ENCODE data around the gene TMEM132D. TPM values are rescaled to one million over a fixed set of nuclear protein-coding genes. Genes with fewer than 3 reads are reported as not detected.
"Not testable (repeated sequence)": the region's sequence is repeated elsewhere in the genome, so short reads cannot be mapped to it uniquely, and the experiment has no call there.

TMEM132D gene
- polyA plus RNA-seq (ENCODE audit: insufficient read length in 4 of 4): 1 to 10 TPM in 3 of 4 donors, under 1 TPM in 1; 0.90 to 2.1 (median 1.4) TPM

DNA sequence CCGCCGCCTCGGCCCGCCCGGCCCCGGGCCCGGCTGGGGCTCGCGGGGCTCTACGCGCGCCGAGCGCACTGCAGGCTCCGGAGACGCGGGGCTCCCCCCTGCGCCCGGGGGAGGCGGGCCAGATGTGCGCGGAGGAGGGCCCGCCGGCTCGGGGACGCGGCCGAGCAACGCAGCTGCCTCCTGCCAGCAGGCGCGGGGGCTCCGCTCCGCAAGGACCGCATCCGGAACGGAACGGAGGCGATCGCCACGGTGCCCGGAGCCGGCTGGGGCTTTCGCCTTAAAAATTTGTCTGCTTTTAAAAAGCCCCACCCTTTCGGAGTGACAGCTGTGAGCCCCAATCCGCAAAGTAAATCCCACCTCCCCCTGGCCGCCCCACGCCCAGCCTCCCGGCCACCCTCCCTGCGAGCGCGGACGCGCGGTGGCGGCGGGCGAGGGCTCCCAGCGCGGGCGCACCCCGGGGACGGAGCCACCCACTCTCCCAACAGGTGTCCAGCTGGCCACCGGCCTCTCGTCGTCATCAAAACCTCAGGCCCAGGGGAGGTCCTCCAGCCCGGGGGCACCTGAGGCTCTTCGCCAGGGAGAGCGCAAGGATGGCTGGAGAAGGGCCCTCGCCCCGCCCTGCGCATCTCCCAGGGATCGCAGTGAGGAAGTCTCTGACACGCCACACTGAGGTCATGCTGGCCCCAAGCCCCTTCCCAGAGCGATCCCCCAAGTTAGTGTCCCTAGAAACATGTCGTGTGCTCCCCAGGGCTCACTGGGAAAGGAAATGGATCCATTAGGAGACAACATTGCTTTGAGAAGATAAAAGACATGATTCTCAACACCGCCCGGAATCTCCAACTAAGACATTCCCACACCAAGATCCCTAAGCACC is at the start of gene TMEM132D:
TMEM132D (minus strand) TSS at position 70 of the 874 bp plus-strand sequence.
- DNase-seq (ENCODE audit: low read depth in 4 of 4, low spot score in 3 of 4): no peak

GRCh38 chr12:129949651-129950050 is 45.8 kb upstream of the TMEM132D start:
- no peak for DNase-seq (ENCODE audit: low read depth in 4 of 4, low spot score in 3 of 4)

- peak in 2 of 4 donors; percentile 18 to 22 for DNase-seq (ENCODE audit: low read depth in 4 of 4, low spot score in 3 of 4)
Measured at GRCh38 chr12:129941618-129942017, 37.8 kb upstream of the TMEM132D start.

DNA sequence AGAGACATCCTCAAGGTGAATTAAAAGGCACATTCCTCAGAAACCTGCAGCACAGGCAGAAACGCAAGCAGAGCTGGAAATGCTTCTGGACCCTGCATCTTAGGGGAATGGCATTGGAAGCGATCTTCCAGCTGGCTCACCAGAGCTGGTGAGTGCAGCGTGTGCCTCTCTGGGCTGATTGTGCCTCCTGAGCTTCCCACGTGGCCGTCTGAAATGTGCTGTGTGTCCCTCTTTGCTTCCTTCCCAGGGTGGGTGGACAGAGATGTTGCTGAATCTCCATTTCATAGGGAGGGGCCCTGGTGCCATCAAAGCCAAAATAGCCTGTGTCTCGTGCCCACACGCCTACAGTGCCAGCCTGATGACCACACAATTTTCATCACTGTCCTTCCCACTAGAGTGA is 34.3 kb upstream of the TMEM132D start:
- DNase-seq (ENCODE audit: low read depth in 4 of 4, low spot score in 3 of 4): no peak

GRCh38 chr12:129937426-129937825 is 33.6 kb upstream of the TMEM132D start:
- DNase-seq (ENCODE audit: low read depth in 4 of 4, low spot score in 3 of 4): no peak

- no peak for DNase-seq (ENCODE audit: low read depth in 4 of 4, low spot score in 3 of 4)
Measured at GRCh38 chr12:129928643-129929042, 24.8 kb upstream of the TMEM132D start.

DNA sequence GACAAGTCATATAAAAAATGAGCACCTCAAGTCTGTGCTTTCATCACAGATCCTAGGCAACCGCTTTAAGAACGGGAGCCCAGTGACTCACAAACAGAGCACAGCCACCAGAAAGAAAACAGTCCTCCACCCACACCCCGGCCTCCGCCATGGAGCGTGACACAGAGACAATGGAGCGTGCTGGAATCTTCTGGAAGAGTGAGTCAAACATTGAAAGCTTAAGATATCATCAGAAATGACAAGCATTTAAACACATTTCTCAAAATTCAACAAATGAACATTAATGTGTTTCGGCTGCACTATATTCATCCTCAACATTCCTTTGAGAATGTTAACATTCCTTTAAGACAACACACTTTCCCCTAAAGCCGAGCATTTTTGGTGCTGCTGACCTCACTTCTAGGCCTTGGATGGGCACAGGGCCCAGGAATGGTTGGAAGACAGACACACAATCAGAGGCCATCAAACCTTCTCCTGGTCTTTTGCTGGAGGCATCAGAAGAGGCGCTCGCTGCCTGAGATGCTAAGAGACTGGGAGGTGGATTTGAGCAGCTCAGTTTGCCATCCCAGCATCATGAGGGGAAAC is 23.6 kb upstream of the TMEM132D start:
- no peak for DNase-seq (ENCODE audit: low read depth in 4 of 4, low spot score in 3 of 4)

DNA sequence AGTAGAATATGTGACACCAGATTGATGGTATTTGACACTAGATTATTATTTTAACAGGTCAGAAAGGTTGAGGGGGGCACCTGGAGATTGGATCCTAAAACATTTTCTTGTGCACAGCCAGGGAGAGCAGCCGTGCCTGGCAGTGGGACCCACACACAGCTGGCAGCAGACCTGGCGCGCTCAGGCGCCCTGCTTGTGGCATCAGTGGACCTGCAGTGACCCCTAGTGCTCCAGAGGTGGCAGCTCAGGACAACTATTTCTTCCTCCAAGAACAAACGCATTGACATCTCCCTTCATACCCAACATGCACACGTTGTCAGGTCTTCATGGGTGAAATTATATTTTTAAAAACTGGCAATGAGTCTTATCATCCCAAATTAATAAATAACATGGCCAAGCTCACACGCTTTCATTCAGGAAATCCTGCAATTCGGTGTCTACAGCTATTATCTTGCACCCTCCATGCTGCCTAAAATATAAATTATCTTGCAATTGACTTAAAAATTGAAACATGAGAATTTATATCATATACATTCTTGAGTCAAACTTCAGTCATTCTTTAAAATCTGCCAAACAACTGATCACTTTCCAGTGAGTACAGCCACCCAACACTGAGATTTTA is 7.7 kb upstream of the TMEM132D start:
- peak in 1 of 4 donors; percentile 49 for DNase-seq (ENCODE audit: low read depth in 4 of 4, low spot score in 3 of 4)

DNA sequence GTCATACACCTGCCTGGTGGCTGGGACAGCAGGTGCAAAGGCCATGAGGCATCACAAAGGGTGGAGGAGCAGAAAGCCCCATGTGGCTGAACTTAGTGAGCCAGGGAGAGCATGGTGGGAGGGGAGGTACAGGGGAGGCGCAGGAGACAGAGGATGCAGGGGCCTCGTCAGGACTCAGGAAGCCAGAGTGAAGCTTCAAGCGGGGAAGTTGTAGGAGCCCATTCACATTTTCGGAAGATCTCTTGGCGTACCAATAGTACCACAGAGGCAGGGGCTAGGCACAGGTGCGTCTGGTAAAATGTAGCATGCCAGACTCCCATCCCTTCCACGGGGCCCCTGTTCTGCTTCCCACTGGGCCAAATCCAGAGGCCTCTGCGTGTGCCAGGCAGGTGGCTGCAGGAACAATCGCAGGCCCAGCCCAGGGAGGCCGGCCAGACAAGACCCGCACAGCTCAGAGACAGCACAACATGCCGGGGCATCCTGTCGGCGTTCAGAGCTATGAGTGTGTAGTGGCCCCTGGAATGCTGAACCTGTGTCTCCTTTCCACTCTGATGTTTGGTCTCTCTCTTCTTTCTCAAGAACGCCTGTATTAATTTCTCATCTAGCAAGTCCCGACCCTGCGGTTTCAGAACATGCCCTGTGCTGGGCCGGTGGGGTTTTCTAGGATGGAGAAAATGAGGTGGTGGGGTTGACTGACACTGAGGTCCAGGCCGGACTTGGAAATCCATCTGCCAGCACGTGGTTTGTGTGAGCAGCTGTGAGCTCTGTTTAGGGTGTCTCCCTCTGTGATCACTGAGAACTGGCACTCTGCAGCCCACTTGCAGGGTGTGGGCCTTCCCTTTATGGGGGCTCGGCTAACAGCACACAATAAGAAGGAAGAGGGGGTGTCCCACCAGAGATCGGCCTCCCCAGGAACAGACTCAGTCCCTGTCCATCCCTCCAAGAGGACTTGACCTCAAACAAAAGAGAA is 5.5 kb upstream of the TMEM132D start:
- DNase-seq (ENCODE audit: low read depth in 4 of 4, low spot score in 3 of 4): no peak

GRCh38 chr12:129903092-129903945 is 506 bp downstream of the TMEM132D start:
- no peak for DNase-seq (ENCODE audit: low read depth in 4 of 4, low spot score in 3 of 4)

- DNase-seq (ENCODE audit: low read depth in 4 of 4, low spot score in 3 of 4): no peak
Measured at GRCh38 chr12:129902371-129903091, 1.3 kb downstream of the TMEM132D start.

- no peak for DNase-seq (ENCODE audit: low read depth in 4 of 4, low spot score in 3 of 4)
Measured at GRCh38 chr12:129901254-129901653, 2.6 kb downstream of the TMEM132D start.

GRCh38 chr12:129900306-129900705 is 3.5 kb downstream of the TMEM132D start:
- DNase-seq (ENCODE audit: low read depth in 4 of 4, low spot score in 3 of 4): no peak

- DNase-seq (ENCODE audit: low read depth in 4 of 4, low spot score in 3 of 4): not testable (repeated sequence)
Measured at GRCh38 chr12:129899045-129899444, 4.8 kb downstream of the TMEM132D start.

- DNase-seq (ENCODE audit: low read depth in 4 of 4, low spot score in 3 of 4): no peak
Measured at GRCh38 chr12:129893691-129894090, 10.1 kb downstream of the TMEM132D start.

DNA sequence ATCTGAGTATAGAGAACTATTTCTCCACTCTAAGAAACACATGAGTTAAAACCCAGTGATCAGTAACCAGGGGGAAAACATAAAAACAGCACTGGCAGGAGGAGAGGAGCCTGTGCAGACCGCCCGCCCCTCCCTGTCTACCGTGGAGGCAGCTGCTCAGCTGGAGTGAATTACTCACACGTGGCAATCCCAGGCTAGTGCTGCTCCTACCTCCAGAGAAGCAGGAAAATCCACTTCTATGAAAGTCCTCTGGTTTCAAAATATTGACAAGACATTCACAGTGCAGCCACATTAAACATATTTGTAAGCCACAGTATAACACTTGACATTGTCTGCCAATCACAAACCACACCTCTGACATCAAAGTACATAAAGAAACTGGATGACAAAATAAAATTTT is 16.7 kb downstream of the TMEM132D start:
- no peak for DNase-seq (ENCODE audit: low read depth in 4 of 4, low spot score in 3 of 4)

- DNase-seq (ENCODE audit: low read depth in 4 of 4, low spot score in 3 of 4): no peak
Measured at GRCh38 chr12:129886541-129886940, 17.3 kb downstream of the TMEM132D start.

DNA sequence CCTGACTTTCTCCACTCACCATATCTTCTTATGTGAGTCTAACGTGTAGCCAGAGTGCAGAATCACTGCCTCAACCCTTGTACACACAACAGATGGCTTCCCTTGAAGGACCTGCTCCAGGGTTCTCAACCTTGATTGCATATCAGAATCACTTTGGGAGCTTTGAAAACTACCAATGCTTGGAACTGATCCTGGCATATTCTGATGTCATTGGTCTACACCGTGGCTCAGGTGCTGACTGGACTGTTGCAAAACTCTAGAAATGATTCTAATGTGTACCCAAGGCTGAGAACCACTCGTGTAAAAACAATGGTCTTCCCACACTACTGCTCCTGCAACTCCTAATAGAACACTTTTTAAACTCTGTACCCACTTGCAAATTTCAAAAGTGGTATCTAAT is 18.5 kb downstream of the TMEM132D start:
- DNase-seq (ENCODE audit: low read depth in 4 of 4, low spot score in 3 of 4): no peak

DNA sequence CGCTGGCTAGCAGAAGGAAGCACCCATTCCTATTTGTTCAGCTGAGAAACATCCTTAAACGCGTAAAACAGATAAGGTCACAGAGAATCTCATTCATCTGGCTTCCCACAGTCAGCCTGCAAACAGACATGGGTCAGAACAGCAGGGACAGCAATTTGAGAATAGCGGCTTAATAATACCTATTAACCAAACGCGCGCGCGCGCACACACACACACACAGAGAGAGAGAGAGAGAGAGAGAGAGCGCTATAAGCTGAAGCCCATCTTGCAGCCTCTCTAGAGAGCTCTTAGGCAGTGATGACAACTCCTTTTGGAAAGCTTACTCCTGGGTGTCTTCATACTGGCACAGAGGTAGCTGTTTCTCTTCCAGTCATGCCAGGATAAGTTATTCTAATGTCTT is 26.4 kb downstream of the TMEM132D start:
- no peak for DNase-seq (ENCODE audit: low read depth in 4 of 4, low spot score in 3 of 4)
